H1 (cell line): ENCODE measurements around the gene OR8G5. TPM values are rescaled to one million over a fixed set of nuclear protein-coding genes. Genes with fewer than 3 reads are reported as not detected.

Experiments used
- CTCF ChIA-PET: fragments of 300-600 bp; sonication (Branson Sonifier 250); formaldehyde crosslinking; loops from one replicate; lab custom pipeline; 2021; ENCODE audit not compliant: partially characterized antibody; lab: Charles Lee
- POLR2A ChIA-PET: fragments of 300-600 bp; sonication (Branson Sonifier 250); formaldehyde crosslinking; loops from one replicate; lab custom pipeline; 2021; ENCODE audit warnings: inconsistent platforms; ENCODE audit not compliant: partially characterized antibody; lab: Charles Lee
- DNase-seq, 2 experiments: peaks; one replicate each; pipeline versions ENCODE4 v3.0.0 to v3.0.0-alpha.2; 2010 to 2022; ENCODE audit warnings: low spot score in 2 of 2, low read depth in 1 of 2, mixed read lengths in 1 of 2
- FAIRE-seq: peaks from 2 replicates; lab custom pipeline; 2011; peaks lifted over from hg19 to GRCh38; lab: Jason Lieb, UNC
- H2AFZ ChIP-seq: 2 replicates; pipeline ENCODE4 v1.8.1; 2012; ENCODE audit warnings: low read length, inconsistent platforms
- H2AK5ac ChIP-seq: 2 replicates; pipeline ENCODE4 v1.6.1; 2013; ENCODE audit warnings: low read depth, low read length
- H2BK120ac ChIP-seq: replicated peaks from 2 replicates; pipeline ENCODE3; 2013; ENCODE audit warnings: low read depth, low read length, inconsistent platforms
- H2BK12ac ChIP-seq: 2 replicates; pipeline ENCODE4 v1.6.1; 2013; ENCODE audit warnings: low read depth, low read length
- H2BK15ac ChIP-seq: 2 replicates; pipeline ENCODE4 v1.6.1; 2013; ENCODE audit warnings: low read length
- H2BK20ac ChIP-seq: 2 replicates; pipeline ENCODE4 v1.6.1; 2013; ENCODE audit warnings: low read length
- H2BK5ac ChIP-seq: 2 replicates; pipeline ENCODE4 v1.6.1; 2013; ENCODE audit warnings: low read depth, low read length
- H3K14ac ChIP-seq: 2 replicates; pipeline ENCODE4 v1.6.1; 2013; ENCODE audit warnings: inconsistent platforms; ENCODE audit not compliant: insufficient read length
- H3K18ac ChIP-seq: 2 replicates; pipeline ENCODE4 v1.6.1; 2013; ENCODE audit warnings: low read length; ENCODE audit errors: extremely low read depth
- H3K23ac ChIP-seq: 2 replicates; pipeline ENCODE4 v1.6.1; 2013; ENCODE audit warnings: inconsistent platforms; ENCODE audit not compliant: insufficient read length
- H3K23me2 ChIP-seq: 2 replicates; pipeline ENCODE4 v1.6.1; 2013; ENCODE audit warnings: low read depth, low read length
- H3K27ac ChIP-seq: 2 replicates; pipeline ENCODE4 v1.6.1; 2011; ENCODE audit warnings: low read depth, low read length, inconsistent platforms
- H3K27me3 ChIP-seq, 4 experiments: replicated peaks in 1 of 4; 1 replicate in 1 of 4; 2 replicates in 3 of 4; pipeline versions ENCODE4 v1.6.1 to v1.8.1; 2011 to 2013; ENCODE audit warnings: low read length in 3 of 4, mild to moderate bottlenecking in 3 of 4, inconsistent platforms in 2 of 4, mixed read lengths in 2 of 4, moderate library complexity in 1 of 4; ENCODE audit not compliant: control insufficient read depth in 3 of 4, insufficient read depth in 3 of 4; ENCODE audit errors: extremely low read depth in 1 of 4
- H3K36me3 ChIP-seq, 4 experiments: 2 replicates each; pipeline versions ENCODE4 v1.6.1 to v1.8.1; 2011 to 2013; ENCODE audit warnings: mild to moderate bottlenecking in 4 of 4, low read length in 3 of 4, moderate library complexity in 2 of 4, control low read depth in 1 of 4, inconsistent platforms in 1 of 4; ENCODE audit not compliant: insufficient read depth in 4 of 4, control insufficient read depth in 2 of 4
- H3K4ac ChIP-seq: replicated peaks from 2 replicates; pipeline ENCODE3; 2013; ENCODE audit warnings: low read length, low read depth, mixed read lengths, inconsistent platforms; ENCODE audit not compliant: insufficient read length
- H3K4me1 ChIP-seq, 4 experiments: replicated peaks in 1 of 4; 1 replicate in 1 of 4; 2 replicates in 3 of 4; pipeline versions ENCODE4 v1.6.1 to v1.8.1; 2011 to 2013; ENCODE audit warnings: low read length in 3 of 4, inconsistent platforms in 2 of 4, mixed read lengths in 1 of 4; ENCODE audit not compliant: insufficient read depth in 4 of 4, control insufficient read depth in 3 of 4
- H3K4me2 ChIP-seq, 2 experiments: 2 replicates each; pipeline versions ENCODE4 v1.6.1 to v1.8.1; 2011 to 2013; ENCODE audit warnings: low read depth in 2 of 2, low read length in 2 of 2, control low read depth in 1 of 2, inconsistent platforms in 1 of 2, mild to moderate bottlenecking in 1 of 2; ENCODE audit not compliant: insufficient read depth in 1 of 2
- H3K4me3 ChIP-seq, 4 experiments: fragments of 200-600, 300-600 bp in 1 of 4; sonication (generic), shearing (Covaris generic), sonication (Bioruptor Twin) in 1 of 4; 2 replicates each; pipeline versions ENCODE4 v1.5.1 to v1.8.1; 2011 to 2016; ENCODE audit warnings: low read length in 4 of 4, low read depth in 3 of 4, control low read depth in 2 of 4, inconsistent platforms in 2 of 4, mild to moderate bottlenecking in 2 of 4, mixed read lengths in 1 of 4, moderate library complexity in 1 of 4; ENCODE audit not compliant: insufficient read depth in 2 of 4; ENCODE audit errors: extremely low read depth in 1 of 4
- H3K56ac ChIP-seq: replicated peaks from 2 replicates; pipeline ENCODE3; 2013; ENCODE audit warnings: low read depth, mild to moderate bottlenecking, mixed read lengths, low read length, inconsistent platforms; ENCODE audit not compliant: insufficient read length
- H3K79me1 ChIP-seq: 2 replicates; pipeline ENCODE4 v1.6.1; 2013; ENCODE audit warnings: low read depth, low read length, control low read depth
- H3K79me2 ChIP-seq, 2 experiments: 2 replicates each; pipeline versions ENCODE4 v1.6.1 to v1.8.1; 2012 to 2013; ENCODE audit warnings: low read length in 2 of 2, mild to moderate bottlenecking in 2 of 2, inconsistent platforms in 1 of 2; ENCODE audit not compliant: insufficient read depth in 2 of 2, control insufficient read depth in 1 of 2
- H3K9ac ChIP-seq, 4 experiments: replicated peaks in 1 of 4; 1 replicate in 1 of 4; 2 replicates in 3 of 4; pipeline versions ENCODE4 v1.6.1 to v1.8.1; 2011 to 2013; ENCODE audit warnings: low read depth in 3 of 4, low read length in 3 of 4, control low read depth in 2 of 4, mild to moderate bottlenecking in 2 of 4, moderate library complexity in 2 of 4, inconsistent platforms in 1 of 4; ENCODE audit errors: extremely low read depth in 1 of 4
- H3K9me3 ChIP-seq, 2 experiments: 2 replicates each; pipeline versions ENCODE4 v1.6.1 to v1.8.1; 2012 to 2013; ENCODE audit warnings: mild to moderate bottlenecking in 2 of 2, moderate library complexity in 2 of 2, control low read depth in 1 of 2, inconsistent platforms in 1 of 2, low read depth in 1 of 2, low read length in 1 of 2, mixed read lengths in 1 of 2; ENCODE audit not compliant: insufficient read depth in 2 of 2
- H4K20me1 ChIP-seq, 2 experiments: replicated peaks in 1 of 2; 2 replicates each; pipeline versions ENCODE3 to v1.8.1; 2011 to 2013; ENCODE audit warnings: inconsistent platforms in 2 of 2, low read length in 2 of 2, mild to moderate bottlenecking in 1 of 2; ENCODE audit not compliant: insufficient read depth in 2 of 2, control insufficient read depth in 1 of 2
- H4K5ac ChIP-seq: 2 replicates; pipeline ENCODE4 v1.6.1; 2013; ENCODE audit warnings: low read length, low read depth, mixed read lengths, inconsistent platforms; ENCODE audit not compliant: insufficient read length
- H4K8ac ChIP-seq: 2 replicates; pipeline ENCODE4 v1.8.0; 2013; ENCODE audit warnings: mild to moderate bottlenecking, moderate library complexity, low read length, inconsistent platforms; ENCODE audit not compliant: insufficient read depth; ENCODE audit errors: extremely low read depth
- H4K91ac ChIP-seq: replicated peaks from 2 replicates; pipeline ENCODE3; 2013; ENCODE audit warnings: low read length, mixed read lengths, inconsistent platforms; ENCODE audit not compliant: insufficient read length
- EP300 ChIP-seq, 2 experiments: IDR thresholded peaks; 1 replicate in 1 of 2; 2 replicates in 1 of 2; pipeline ENCODE4 v1.6.1; 2011 to 2012; ENCODE audit warnings: low read depth in 2 of 2, low read length in 2 of 2, mild to moderate bottlenecking in 2 of 2, borderline replicate concordance in 1 of 2, inconsistent platforms in 1 of 2, moderate library complexity in 1 of 2
- HDAC6 ChIP-seq: IDR thresholded peaks from one replicate; pipeline ENCODE4 v1.7.1; 2012; ENCODE audit warnings: low read depth, mild to moderate bottlenecking, inconsistent platforms, low read length, moderate library complexity
- KDM4A ChIP-seq: IDR thresholded peaks from one replicate; pipeline ENCODE4 v1.7.1; 2012; ENCODE audit warnings: low read depth, mild to moderate bottlenecking, moderate library complexity, low read length, inconsistent platforms; ENCODE audit not compliant: severe bottlenecking
- SIRT6 ChIP-seq: IDR thresholded peaks from one replicate; pipeline ENCODE4 v1.7.1; 2012; ENCODE audit warnings: low read length, inconsistent platforms
- SP4 ChIP-seq: IDR thresholded peaks from 2 replicates; pipeline ENCODE4 v1.6.1; 2012; ENCODE audit warnings: low read length, inconsistent platforms
- TAF1 ChIP-seq: IDR thresholded peaks from 2 replicates; pipeline ENCODE4 v1.6.1; 2011; ENCODE audit warnings: mild to moderate bottlenecking, low read depth, low read length
- WGBS, 2 experiments: shearing (Covaris generic) in 1 of 2; methylation state at CpG; one replicate each; pipeline versions ENCODE4 v1.1.6 to v1.1.7; 2013 to 2015; ENCODE audit warnings: low lambda C conversion rate in 2 of 2, mixed read lengths in 2 of 2, inconsistent platforms in 1 of 2, low coverage in 1 of 2, missing lambda C conversion rate in 1 of 2; ENCODE audit not compliant: insufficient replicate concordance in 2 of 2, insufficient coverage in 1 of 2, insufficient read length in 1 of 2; ENCODE audit errors: extremely low coverage in 1 of 2, missing lambda C conversion rate in 1 of 2; 5-methylcytosine and 5-hydroxymethylcytosine counted together
- polyA plus RNA-seq, 7 experiments: library from polyadenylated mRNA; depleted of rRNA in 3 of 7; stranded (reverse) in 5 of 7; unstranded in 2 of 7; fragments of >200 nt in 5 of 7; fragments of 200-250 nt in 2 of 7; gene quantifications; 1 replicate in 5 of 7; 2 replicates in 1 of 7; 4 replicates in 1 of 7; pipeline versions ENCODE4 v1.2.1 to v1.2.3, GENCODE V29; 2011 to 2013; ENCODE audit warnings: missing spikeins in 2 of 7, mixed read lengths in 2 of 7
- total RNA-seq: library from RNA; stranded (reverse); fragmentation: NEBNext Ultra II Directional; extraction: Animal tissue kit (Norgen Biotek cat#: 25700); gene quantifications from 2 replicates; pipeline ENCODE4 v1.2.1, GENCODE V29; 2021

The OR8G5 gene
- total and polyA plus RNA-seq, 2 of the 8 experiments (the other 6 are each of a cell fraction or from before 2014, with no cell fraction given), result not detected

GRCh38 chr11:124297921-124298320, 41.7 kb downstream of the OR8G5 start:
- Histone ChIP-seq H4K20me1 (no peaks in the 10 kb centered on the region), H2BK5ac (no peak overlapping the region), H3K27me3 (no peaks in the 10 kb centered on the region), H4K5ac (no peak overlapping the region), H2BK15ac (no peak overlapping the region), H3K23ac (no peak overlapping the region), H3K23me2 (no peaks in the 10 kb centered on the region), H3K4ac (no peak overlapping the region), H2BK20ac (no peak overlapping the region), H3K9me3 (no peaks in the 10 kb centered on the region), H3K14ac (no peak overlapping the region), H3K4me1 (peaks cover 0 to 4% (median 3%) of the 10 kb centered on the region in 4 experiments; a peak in 2 of 7 replicates), H4K8ac (no peak overlapping the region), H2AK5ac (no peak overlapping the region), H3K4me3 (no peak overlapping the region), H3K79me1 (no peaks in the 10 kb centered on the region), H3K9ac (no peak overlapping the region), H3K18ac (no peak overlapping the region), H4K91ac (no peak overlapping the region), H3K36me3 (no peaks in the 10 kb centered on the region), H3K4me2 (no peak overlapping the region), H3K56ac (no peak overlapping the region), H2AFZ (no peak overlapping the region), H3K27ac (no peak overlapping the region), H3K79me2 (no peaks in the 10 kb centered on the region), H2BK12ac (no peak overlapping the region), H2BK120ac (no peak overlapping the region)
- POLR2A ChIA-PET, result no interaction called here
- WGBS, 2 experiments, result 91% methylated on average over 4 of the region's 4 CpGs; no CpG with 5 or more reads in 1 of the 2 experiments
- DNase-seq, result no peak
- FAIRE-seq, result no peak
- CTCF ChIA-PET, result interaction anchor here (0.8 kb wide), 1 partner anchor 227 kb away, joined by 3 read pairs; no protein-coding TSS in a partner anchor
- no peak for TF ChIP-seq SIRT6
- no peak for TF ChIP-seq EP300 (IDR thresholded peaks at IDR 0.05; ENCODE audit: borderline replicate concordance in 1 of 2, low read depth in 2 of 2, low read length in 2 of 2)
- TF ChIP-seq KDM4A, result no peak
- no peak for TF ChIP-seq TAF1
- no peak for TF ChIP-seq HDAC6
- no peak for TF ChIP-seq SP4
